NCI-H526 (cell line): ENCODE results near the gene CTBP2.
A peak's percentile ranks its signal among the peaks of the same experiment; 100 is the strongest.
"Not testable (repeated sequence)": the region's sequence is repeated elsewhere in the genome, so short reads cannot be mapped to it uniquely, and the experiment has no call there.

ENCODE experiments used
- DNase-seq, 2 experiments: peaks; one replicate each; lab custom pipeline; 2025; lab: John Stamatoyannopoulos, UW

Gene CTBP2

GRCh38 chr10:125064681-125065492 lies 95.5 kb downstream of the CTBP2 start:
- peak; percentile 61 to 72 for DNase-seq

GRCh38 chr10:125063256-125063925 lies 97.0 kb downstream of the CTBP2 start:
- no peak for DNase-seq

- DNase-seq: no peak
Measured at GRCh38 chr10:125062914-125063230, 97.5 kb downstream of the CTBP2 start.

- DNase-seq: no peak
Measured at GRCh38 chr10:125062227-125062913, 98.0 kb downstream of the CTBP2 start.

GRCh38 chr10:125061557-125062226 lies 98.7 kb downstream of the CTBP2 start:
- peak in 1 of 2 experiments; percentile 42 for DNase-seq

GRCh38 chr10:125060826-125061556 lies 99.4 kb downstream of the CTBP2 start:
- peak; percentile 35 to 70 for DNase-seq

GRCh38 chr10:125060482-125060825 lies 99.9 kb downstream of the CTBP2 start:
- no peak for DNase-seq

GRCh38 chr10:125060026-125060425 lies 100.3 kb downstream of the CTBP2 start:
- no peak for DNase-seq

- DNase-seq: not testable (repeated sequence)
Measured at GRCh38 chr10:125059348-125059747, 101.0 kb downstream of the CTBP2 start.

- DNase-seq: no peak
Measured at GRCh38 chr10:125057158-125058001, 103.0 kb downstream of the CTBP2 start.

GRCh38 chr10:125056161-125057132 lies 103.9 kb downstream of the CTBP2 start:
- no peak for DNase-seq

- DNase-seq: no peak
Measured at GRCh38 chr10:125055446-125055845, 104.9 kb downstream of the CTBP2 start.

- no peak for DNase-seq
Measured at GRCh38 chr10:125054669-125055268, 105.6 kb downstream of the CTBP2 start.

GRCh38 chr10:125054216-125054615 lies 106.1 kb downstream of the CTBP2 start:
- DNase-seq: no peak

- no peak for DNase-seq
Measured at GRCh38 chr10:125052146-125052545, 108.2 kb downstream of the CTBP2 start.

- no peak for DNase-seq
Measured at GRCh38 chr10:125050383-125050782, 110.0 kb downstream of the CTBP2 start.

- no peak for DNase-seq
Measured at GRCh38 chr10:125049216-125049881, 111.0 kb downstream of the CTBP2 start.

- peak; percentile 22 to 83 for DNase-seq
Measured at GRCh38 chr10:125048094-125048864, 112.1 kb downstream of the CTBP2 start.
